ENCODE measurements around the gene TNNI3K.

Gene TNNI3K

GRCh38 chr1:74395571-74395970 is 160.4 kb downstream of the TNNI3K start:
- no peak for DNase-seq (ENCODE audit: low read depth)

GRCh38 chr1:74396462-74396861 is 161.3 kb downstream of the TNNI3K start:
- no peak for DNase-seq (ENCODE audit: low read depth)

DNA sequence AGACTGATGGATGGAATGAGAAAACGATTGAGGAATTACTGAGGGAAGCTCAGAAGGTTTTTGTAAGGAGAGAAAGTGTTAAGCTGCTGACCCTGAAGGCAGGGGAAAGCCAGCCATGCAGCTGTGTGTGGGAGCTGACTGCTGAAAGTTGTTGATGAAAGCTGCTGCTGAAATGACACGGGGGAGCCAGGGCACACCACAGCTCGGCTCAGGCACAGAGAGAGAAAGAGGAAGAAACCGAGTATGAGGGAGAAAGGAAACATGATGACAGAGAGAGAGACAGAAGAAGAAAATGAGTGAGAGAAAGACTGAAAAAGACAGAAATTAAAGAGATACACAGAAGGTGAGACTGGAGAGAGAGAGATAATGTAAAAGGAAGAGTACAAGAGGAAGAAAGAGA is 161.7 kb downstream of the TNNI3K start:
- no peak for DNase-seq (ENCODE audit: low read depth)

- no peak for DNase-seq (ENCODE audit: low read depth)
These were observed 164.1 kb downstream of the TNNI3K start for GRCh38 chr1:74399249-74399648.

DNA sequence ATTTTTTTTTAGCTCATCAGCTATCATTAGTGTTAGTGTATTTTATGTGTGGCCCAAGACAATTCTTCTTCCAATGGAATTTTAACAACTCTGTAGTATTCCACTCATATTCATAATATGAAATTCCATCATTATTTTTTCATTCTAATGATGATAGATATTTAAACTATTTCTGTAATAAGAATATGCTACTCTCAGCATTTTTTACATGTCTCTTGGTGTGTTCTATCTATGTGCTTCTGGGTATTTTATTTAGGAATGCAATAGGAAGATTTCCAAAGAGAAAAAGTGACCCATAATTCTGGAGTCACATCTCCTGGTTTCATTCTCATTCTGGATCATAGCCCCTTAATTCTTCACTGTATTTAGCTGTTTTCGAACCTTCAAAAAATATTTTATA is 167.7 kb downstream of the TNNI3K start:
- no peak for DNase-seq (ENCODE audit: low read depth)

DNA sequence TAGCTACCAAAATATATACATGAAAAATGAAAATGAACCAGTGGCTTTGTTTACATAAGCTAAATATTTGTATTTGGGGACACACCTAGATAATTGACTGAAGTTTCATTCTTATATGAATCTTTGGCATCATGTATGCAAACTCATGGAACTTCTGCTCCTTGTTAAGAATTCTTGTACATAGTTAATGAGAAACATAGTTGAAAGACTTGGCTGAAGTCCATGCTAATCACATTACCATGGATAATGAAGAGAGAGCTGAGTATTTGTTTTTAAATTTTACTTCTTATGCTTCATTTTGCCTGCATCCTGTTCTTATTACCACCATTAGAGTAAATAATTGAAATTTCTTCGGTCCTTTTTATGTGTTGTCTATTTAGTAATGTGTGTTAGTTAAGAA is 168.4 kb downstream of the TNNI3K start:
- DNase-seq (ENCODE audit: low read depth) = no peak

DNA sequence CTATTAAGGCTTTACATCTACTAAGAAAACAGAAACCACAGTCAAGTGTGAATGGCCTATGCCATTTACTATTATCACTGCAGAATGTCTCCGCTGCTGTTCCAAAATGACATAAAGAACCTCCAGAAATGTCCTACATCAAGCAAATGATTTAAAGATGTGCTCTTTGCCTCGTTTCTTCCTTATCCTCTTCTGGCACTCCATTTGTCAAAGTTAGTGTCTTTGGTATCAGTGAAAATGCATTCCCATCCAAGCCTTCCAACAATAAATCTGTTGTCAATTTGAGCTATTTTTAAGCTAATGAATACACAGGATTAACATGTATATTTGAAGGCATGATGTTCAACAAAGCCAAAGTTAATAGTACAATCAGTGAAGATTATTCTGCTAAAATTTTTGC is 171.6 kb downstream of the TNNI3K start:
- no peak for DNase-seq (ENCODE audit: low read depth)

DNA sequence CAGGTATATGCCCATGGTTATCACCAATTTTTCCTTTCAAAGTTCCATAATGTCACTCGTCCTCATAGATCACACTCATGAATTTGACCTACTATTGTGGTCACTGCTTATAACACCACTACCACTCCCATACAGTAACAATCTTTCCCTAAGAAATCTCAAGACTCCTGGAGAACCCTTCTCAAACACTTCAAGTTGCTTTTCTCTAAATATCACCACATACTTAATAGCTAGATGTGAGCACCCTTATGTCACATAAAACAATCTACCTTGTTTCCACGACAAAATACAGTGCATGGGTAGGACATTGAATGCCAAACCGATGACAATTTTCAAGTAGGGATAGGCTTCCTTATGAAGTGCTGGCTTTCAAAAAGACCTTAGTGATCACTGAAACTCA is 172.7 kb downstream of the TNNI3K start:
- no peak for DNase-seq (ENCODE audit: low read depth)

- DNase-seq (ENCODE audit: low read depth) = no peak
These were observed 177.1 kb downstream of the TNNI3K start for GRCh38 chr1:74412244-74412643.

- DNase-seq (ENCODE audit: low read depth) = no peak
These were observed 180.7 kb downstream of the TNNI3K start for GRCh38 chr1:74415935-74416334.

DNA sequence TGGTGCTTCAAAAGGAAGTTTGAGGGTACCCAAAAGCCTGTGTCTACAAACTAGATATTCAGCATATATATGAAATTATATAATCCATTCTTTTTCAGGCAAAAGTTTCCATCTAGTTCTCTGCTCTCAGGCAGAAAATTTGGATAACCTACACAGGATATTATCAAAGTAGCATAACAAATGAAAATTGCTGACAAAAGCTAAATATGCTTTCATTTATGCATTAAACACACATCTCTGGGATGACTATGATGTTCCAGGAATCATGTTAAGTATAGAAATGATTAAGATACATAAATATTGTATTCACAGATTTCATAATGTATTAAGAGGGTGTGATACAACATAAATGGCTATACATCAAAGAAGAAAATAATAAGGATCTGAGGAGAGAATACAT is 184.4 kb downstream of the TNNI3K start:
- DNase-seq (ENCODE audit: low read depth) = no peak

DNA sequence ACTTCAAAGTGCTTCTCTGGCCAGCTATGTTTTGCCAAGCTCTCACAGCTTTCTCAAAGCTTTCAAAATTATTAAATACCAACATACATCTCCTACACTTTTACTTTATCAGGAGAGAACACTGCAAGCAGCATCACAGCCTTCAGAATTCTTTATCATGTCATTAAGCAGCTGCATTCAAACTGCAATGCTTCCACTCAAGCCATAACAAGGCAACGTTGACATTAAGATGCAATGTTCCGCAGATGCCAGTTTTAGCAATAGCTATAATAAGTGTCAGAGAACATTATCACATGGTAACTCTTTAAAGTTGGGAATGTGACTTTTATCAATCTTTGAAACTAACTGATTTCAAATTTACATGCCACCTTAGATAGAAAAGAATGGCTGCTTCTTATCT is 185.3 kb downstream of the TNNI3K start:
- no peak for DNase-seq (ENCODE audit: low read depth)

GRCh38 chr1:74422421-74423292 is 187.5 kb downstream of the TNNI3K start:
- no peak for DNase-seq (ENCODE audit: low read depth)

GRCh38 chr1:74423471-74423870 is 188.3 kb downstream of the TNNI3K start:
- DNase-seq (ENCODE audit: low read depth) = no peak

DNA sequence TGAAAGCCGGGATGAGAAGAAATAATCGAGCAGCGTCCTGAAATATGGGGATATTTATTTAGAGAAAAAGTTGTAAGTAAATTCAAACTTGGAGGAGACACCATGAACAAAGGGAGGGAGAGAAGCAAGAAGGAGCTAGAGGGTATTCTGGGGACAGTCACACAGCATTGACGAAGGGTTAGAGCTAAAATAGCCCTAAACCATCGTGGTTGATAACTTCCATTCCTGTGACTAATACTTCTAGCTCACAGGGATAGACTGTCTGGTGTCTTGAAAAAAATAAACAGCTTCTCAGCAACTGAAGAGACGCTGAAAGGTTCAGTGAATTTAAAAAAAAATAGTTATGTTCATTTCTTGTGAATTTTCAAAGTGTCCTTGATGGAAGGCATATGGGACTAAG is 190.5 kb downstream of the TNNI3K start:
- DNase-seq (ENCODE audit: low read depth) = no peak

- no peak for DNase-seq (ENCODE audit: low read depth)
These were observed 191.2 kb downstream of the TNNI3K start for GRCh38 chr1:74426208-74426937.

- DNase-seq (ENCODE audit: low read depth) = no peak
These were observed 192.5 kb downstream of the TNNI3K start for GRCh38 chr1:74427681-74428080.

- no peak for DNase-seq (ENCODE audit: low read depth)
These were observed 194.4 kb downstream of the TNNI3K start for GRCh38 chr1:74429580-74429979.

DNA sequence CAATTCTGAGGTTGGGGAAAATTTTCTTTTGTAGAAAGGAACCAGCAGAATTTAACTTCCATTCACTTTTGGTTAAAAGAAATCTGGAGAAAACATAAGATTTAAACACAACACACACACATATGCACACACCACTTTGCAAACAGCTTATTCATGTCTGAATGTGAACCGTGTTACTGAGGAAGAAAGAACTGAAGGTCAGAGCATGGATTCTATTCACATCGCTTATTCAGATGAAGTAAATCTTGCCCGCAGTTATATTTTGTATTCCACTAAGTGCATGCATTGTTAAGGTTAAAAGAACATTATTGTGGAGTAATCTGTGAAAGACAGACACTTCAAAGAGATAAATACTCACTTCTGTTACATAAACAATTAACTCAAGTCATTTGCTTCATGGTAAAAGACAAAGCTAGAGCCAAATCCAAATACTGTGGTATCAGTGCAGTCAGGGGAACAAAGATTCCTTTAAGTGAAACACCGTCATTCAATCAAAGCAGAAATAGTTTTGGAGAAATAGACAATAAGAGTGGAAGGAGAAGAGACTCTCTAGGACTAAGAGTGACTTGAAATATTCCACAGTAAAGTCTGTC is 195.3 kb downstream of the TNNI3K start:
- DNase-seq (ENCODE audit: low read depth) = no peak

- no peak for DNase-seq (ENCODE audit: low read depth)
These were observed 196.3 kb downstream of the TNNI3K start for GRCh38 chr1:74431531-74431930.

- no peak for DNase-seq (ENCODE audit: low read depth)
These were observed 197.1 kb downstream of the TNNI3K start for GRCh38 chr1:74432325-74432724.

GRCh38 chr1:74434321-74434720 is 199.1 kb downstream of the TNNI3K start:
- DNase-seq (ENCODE audit: low read depth) = no peak

DNA sequence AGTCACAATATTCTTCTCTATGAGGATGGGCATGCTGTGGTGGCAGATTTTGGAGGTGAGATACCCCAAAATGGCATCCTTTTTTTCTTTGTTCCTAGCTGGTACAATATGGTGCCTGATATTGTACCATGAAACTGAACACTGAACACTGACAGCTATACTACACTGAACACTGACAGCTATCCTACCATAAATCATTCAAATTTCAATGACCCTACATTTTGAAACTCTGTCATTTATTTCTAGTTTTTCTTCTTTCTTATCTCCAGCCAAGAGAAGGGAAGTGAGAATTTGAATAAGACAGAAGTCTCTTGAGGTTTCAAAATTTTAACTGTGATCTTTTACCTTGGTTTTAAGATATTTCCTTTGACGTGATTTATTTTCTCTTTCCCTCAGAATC is 200.9 kb downstream of the TNNI3K start:
- DNase-seq (ENCODE audit: low read depth) = no peak

All from GM04504 (cell line).